A172 (cell line): Measurements from ENCODE around the gene TDP1. TPM values are rescaled to one million over a fixed set of nuclear protein-coding genes. Genes with fewer than 3 reads are reported as not detected.
"Not testable (repeated sequence)": the region's sequence is repeated elsewhere in the genome, so short reads cannot be mapped to it uniquely, and the experiment has no call there.

ENCODE experiments used
- DNase-seq: peaks from one replicate; pipeline ENCODE4 v3.0.0-alpha.2; 2015; ENCODE audit warnings: low spot score
- total RNA-seq: library from RNA; depleted of rRNA; stranded (reverse); fragments of >200 nt; shearing (Covaris generic); gene quantifications from 2 replicates; pipeline ENCODE4 v1.2.3, GENCODE V29; 2014

TDP1 gene
- total RNA-seq, 1 experiment from 2014 or later: 45.9 TPM

GRCh38 chr14:90049390-90049789 lies 93.7 kb downstream of the TDP1 start:
- DNase-seq: peak; percentile 6

GRCh38 chr14:90050271-90050670 lies 94.5 kb downstream of the TDP1 start:
- no peak for DNase-seq

- no peak for DNase-seq
These were observed 97.3 kb downstream of the TDP1 start for GRCh38 chr14:90053044-90053443.

- DNase-seq: no peak
These were observed 99.1 kb downstream of the TDP1 start for GRCh38 chr14:90054803-90055202.

- no peak for DNase-seq
These were observed 101.1 kb downstream of the TDP1 start for GRCh38 chr14:90056826-90057225.

GRCh38 chr14:90058876-90059458 lies 103.2 kb downstream of the TDP1 start:
- no peak for DNase-seq

- DNase-seq: peak; percentile 40
These were observed 104.7 kb downstream of the TDP1 start for GRCh38 chr14:90060312-90060964.

- no peak for DNase-seq
These were observed 105.4 kb downstream of the TDP1 start for GRCh38 chr14:90060965-90061684.

GRCh38 chr14:90061685-90062126 lies 106.0 kb downstream of the TDP1 start, which contains the start of gene KCNK13:
TSS of gene KCNK13 (plus strand) at chr14:90061994. CDS start at chr14:90062206, 212 bp downstream.
- no peak for DNase-seq

- DNase-seq: no peak
These were observed 106.5 kb downstream of the TDP1 start for GRCh38 chr14:90062127-90062794.

GRCh38 chr14:90062822-90063539 lies 107.3 kb downstream of the TDP1 start:
- no peak for DNase-seq

GRCh38 chr14:90072350-90072749 lies 116.6 kb downstream of the TDP1 start:
- no peak for DNase-seq

GRCh38 chr14:90079576-90079975 lies 123.8 kb downstream of the TDP1 start:
- DNase-seq: no peak

GRCh38 chr14:90087433-90087832 lies 131.7 kb downstream of the TDP1 start:
- DNase-seq: peak; percentile 82

GRCh38 chr14:90088176-90088575 lies 132.4 kb downstream of the TDP1 start:
- DNase-seq: no peak

GRCh38 chr14:90089486-90089885 lies 133.8 kb downstream of the TDP1 start:
- DNase-seq: not testable (repeated sequence)

GRCh38 chr14:90091393-90091792 lies 135.7 kb downstream of the TDP1 start:
- DNase-seq: peak; percentile 71

GRCh38 chr14:90093942-90094595 lies 138.3 kb downstream of the TDP1 start:
- DNase-seq: peak; percentile 14
